A549 (cell line): ENCODE measurements around the gene CASP3. TPM values are rescaled to one million over a fixed set of nuclear protein-coding genes. Genes with fewer than 3 reads are reported as not detected.
"Not testable (repeated sequence)": the region's sequence is repeated elsewhere in the genome, so short reads cannot be mapped to it uniquely, and the experiment has no call there.

Experiments used
- ATAC-seq, 2 experiments: fragments of 200-7000 bp in 1 of 2; fragments of >200 bp in 1 of 2; cut with Nextera tagmentation in 1 of 2; cut with Tn5 transposase in 1 of 2; 3 replicates each; pipeline versions ENCODE4 v1.8.0 to v1.9.1; 2018 to 2020; ENCODE audit warnings: mild to moderate bottlenecking in 1 of 2, moderate library complexity in 1 of 2
- CTCF ChIA-PET: fragments of 300-600 bp; sonication (Branson Sonifier 250); formaldehyde crosslinking; extraction: SDS; loops from one replicate; lab custom pipeline; 2021; ENCODE audit warnings: antibody characterized with exemption, inconsistent platforms; lab: Yijun Ruan, JAX
- POLR2A ChIA-PET: fragments of 350-600 bp; formaldehyde crosslinking; extraction: SDS; loops from one replicate; lab custom pipeline; 2021; ENCODE audit warnings: antibody characterized with exemption, inconsistent platforms; lab: Yijun Ruan, JAX
- DNase-seq, 2 experiments: peaks; one replicate each; pipeline versions ENCODE4 v3.0.0 to v3.0.0-alpha.2; 2011 to 2016; ENCODE audit warnings: low read depth in 1 of 2, low spot score in 1 of 2
- FAIRE-seq: peaks from 2 replicates; lab custom pipeline; 2011; peaks lifted over from hg19 to GRCh38; lab: Jason Lieb, UNC
- H3K27ac ChIP-seq, 2 experiments: fragments of >200 bp; sonication (Bioruptor Twin); formaldehyde crosslinking; 3 replicates each; pipeline ENCODE4 v1.5.1; 2016 to 2017
- H3K4me1 ChIP-seq: fragments of >200 bp; sonication (Bioruptor Twin); formaldehyde crosslinking; 3 replicates; pipeline ENCODE4 v1.6.1; 2016
- H3K4me2 ChIP-seq: fragments of >200 bp; sonication (Bioruptor Twin); formaldehyde crosslinking; 3 replicates; pipeline ENCODE4 v1.6.1; 2016
- H3K4me3 ChIP-seq: fragments of >200 bp; sonication (Bioruptor Twin); formaldehyde crosslinking; 3 replicates; pipeline ENCODE4 v1.5.1; 2016
- H3K9me3 ChIP-seq: fragments of >200 bp; sonication (Bioruptor Twin); formaldehyde crosslinking; 3 replicates; pipeline ENCODE4 v1.6.1; 2016
- CBX2 ChIP-seq: fragments of 200-600 bp; sonication (generic); IDR thresholded peaks from 2 replicates; pipeline ENCODE4 v1.6.1; 2016; ENCODE audit warnings: low read depth, mild to moderate bottlenecking, borderline replicate concordance
- CBX8 ChIP-seq: fragments of 200-600 bp; sonication (generic); IDR thresholded peaks from 2 replicates; pipeline ENCODE4 v1.6.1; 2016
- CEBPB ChIP-seq, 2 experiments: fragments of >200 bp in 1 of 2; sonication (Bioruptor Twin) in 1 of 2; formaldehyde crosslinking in 1 of 2; IDR thresholded peaks; 2 replicates each; pipeline ENCODE4 v1.6.1; 2012 to 2016
- EHMT2 ChIP-seq: fragments of 200-600 bp; sonication (generic); IDR thresholded peaks from 2 replicates; pipeline ENCODE4 v1.6.1; 2016; ENCODE audit warnings: antibody characterized with exemption, low read depth, mild to moderate bottlenecking, moderate library complexity
- ESRRA ChIP-seq: fragments of 150-350 bp; IDR thresholded peaks from 2 replicates; pipeline ENCODE4 v1.6.1; 2014; ENCODE audit warnings: mild to moderate bottlenecking, low read length, borderline replicate concordance
- HMGXB4 ChIP-seq: fragments of 250-450 bp; sonication (Bioruptor Pico); IDR thresholded peaks from 2 replicates; pipeline ENCODE4 v1.5.0; 2021; ENCODE audit warnings: mild to moderate bottlenecking, moderate library complexity, borderline replicate concordance
- JUNB ChIP-seq: fragments of >200 bp; sonication (Bioruptor Twin); formaldehyde crosslinking; IDR thresholded peaks from 2 replicates; pipeline ENCODE4 v1.6.1; 2016
- KDM1A ChIP-seq: fragments of 200-600 bp; sonication (generic); IDR thresholded peaks from 2 replicates; pipeline ENCODE4 v1.6.1; 2016; ENCODE audit warnings: low read depth, mild to moderate bottlenecking
- POLR2AphosphoS2 ChIP-seq: conservative IDR thresholded peaks from 2 replicates; pipeline ENCODE4 v1.6.1; 2012; ENCODE audit warnings: low read length, improper control_type of control experiment, inconsistent platforms
- RCOR1 ChIP-seq: fragments of 150-350 bp; IDR thresholded peaks from 2 replicates; pipeline ENCODE4 v1.6.1; 2014; ENCODE audit warnings: antibody characterized with exemption, low read length, low read depth
- REST ChIP-seq: fragments of 200-600 bp; sonication (generic); IDR thresholded peaks from 2 replicates; pipeline ENCODE4 v1.6.1; 2016; ENCODE audit warnings: antibody characterized with exemption, mild to moderate bottlenecking, moderate library complexity
- RNF2 ChIP-seq: fragments of 200-600 bp; sonication (generic); IDR thresholded peaks from 2 replicates; pipeline ENCODE4 v1.6.1; 2016; ENCODE audit warnings: low read depth, mild to moderate bottlenecking, antibody characterized with exemption, moderate library complexity, borderline replicate concordance
- SREBF2 ChIP-seq: fragments of 450-650 bp; IDR thresholded peaks from 2 replicates; pipeline ENCODE4 v1.6.1; 2014; ENCODE audit warnings: mild to moderate bottlenecking, moderate library complexity
- TFCP2L1 ChIP-seq: fragments of 250-450 bp; sonication (Bioruptor Pico); IDR thresholded peaks from 2 replicates; pipeline ENCODE4 v1.5.0; 2021; ENCODE audit warnings: mild to moderate bottlenecking
- WGBS: methylation state at CpG from one replicate; pipeline ENCODE4 v1.1.6; 2017; ENCODE audit errors: missing lambda C conversion rate; 5-methylcytosine and 5-hydroxymethylcytosine counted together
- polyA plus RNA-seq, 4 experiments: library from polyadenylated mRNA; depleted of rRNA in 3 of 4; stranded (reverse); fragments of >200 nt; fragmentation: RNase III in 1 of 4; extraction: RNeasy Plus Mini Kit Qiagen cat#74134 plus additional on column Dnase treatment in 1 of 4; gene quantifications; 2 replicates in 3 of 4; 3 replicates in 1 of 4; pipeline ENCODE4 v1.2.3, GENCODE V29; 2011 to 2017

CASP3 gene
- polyA plus RNA-seq, 2 of the 4 experiments (the other 2 are of a cell fraction): 17.4 to 25.4 TPM

GRCh38 chr4:184624972-184625554, 24.2 kb downstream of the CASP3 start:
- WGBS: 89% methylated on average over 7 of the region's 7 CpGs
- ATAC-seq: no peak
- Histone ChIP-seq H3K9me3 (no peaks in the 10 kb centered on the region), H3K27ac (no peak overlapping the region), H3K4me1 (no peaks in the 10 kb centered on the region), H3K4me3 (no peak overlapping the region), H3K4me2 (no peak overlapping the region)
- no peak for DNase-seq
- POLR2A ChIA-PET: no interaction called here
- FAIRE-seq: no peak
- TF ChIP-seq CBX2: no peak
- no peak for TF ChIP-seq JUNB
- no peak for TF ChIP-seq CBX8
- no peak for TF ChIP-seq EHMT2
- no peak for TF ChIP-seq RCOR1
- TF ChIP-seq SREBF2: no peak
- TF ChIP-seq REST: no peak
- no peak for TF ChIP-seq KDM1A
- TF ChIP-seq, all 56 proteins: peak for 0
- CTCF ChIA-PET: no interaction called here

- H3K9me3 ChIP-seq, FAIRE-seq, H3K27ac ChIP-seq, ATAC-seq, CTCF ChIA-PET, H3K4me3 ChIP-seq, H3K4me1 ChIP-seq, DNase-seq, H3K4me2 ChIP-seq, POLR2A ChIA-PET: not testable (repeated sequence)
- WGBS: 100% methylated on average over 3 of the region's 3 CpGs
Measured at GRCh38 chr4:184624504-184624903, 24.7 kb downstream of the CASP3 start.

- Histone ChIP-seq H3K27ac (no peak overlapping the region), H3K9me3 (no peaks in the 10 kb centered on the region), H3K4me3 (no peak overlapping the region), H3K4me1 (no peaks in the 10 kb centered on the region), H3K4me2 (no peak overlapping the region)
- FAIRE-seq (no peak), ATAC-seq (no peak), DNase-seq (no peak)
- no peak for TF ChIP-seq HMGXB4 (CRISPR knock-in tag)
- no peak for TF ChIP-seq POLR2AphosphoS2
- TF ChIP-seq TFCP2L1 (CRISPR knock-in tag): no peak
- TF ChIP-seq CEBPB (IDR thresholded peaks at IDR 0.05): no peak
- no peak for TF ChIP-seq KDM1A
- TF ChIP-seq ESRRA: no peak
- TF ChIP-seq RNF2: no peak
- no peak for TF ChIP-seq REST
- CTCF ChIA-PET: no interaction called here
- POLR2A ChIA-PET: no interaction called here
- WGBS: 70% methylated on average over 3 of the region's 3 CpGs
Measured at GRCh38 chr4:184621518-184621917, 27.7 kb downstream of the CASP3 start.
